Karpas-422 (cell line): Measurements from ENCODE around the gene ADGRL2. TPM values are rescaled to one million over a fixed set of nuclear protein-coding genes. Genes with fewer than 3 reads are reported as not detected.

Experiments used
- DNase-seq: peaks from one replicate; pipeline ENCODE4 v3.0.0-alpha.2; 2015
- H2AFZ ChIP-seq: fragments of 200-600 bp; sonication (generic); 2 replicates; pipeline ENCODE4 v1.6.1; 2014; ENCODE audit warnings: antibody characterized with exemption, low read length, mixed read lengths
- H3K27ac ChIP-seq: fragments of 200-600 bp; sonication (generic); 2 replicates; pipeline ENCODE4 v1.5.1; 2014; ENCODE audit warnings: mild to moderate bottlenecking, low read length, moderate library complexity
- H3K27me3 ChIP-seq: fragments of 200-600 bp; sonication (generic); 2 replicates; pipeline ENCODE4 v1.6.1; 2014; ENCODE audit warnings: low read length, mixed read lengths
- H3K36me3 ChIP-seq: fragments of 200-600 bp; sonication (generic); 2 replicates; pipeline ENCODE4 v1.6.1; 2014; ENCODE audit warnings: low read length, mixed read lengths; ENCODE audit not compliant: insufficient read depth
- H3K4me1 ChIP-seq: fragments of 200-600 bp; sonication (generic); 2 replicates; pipeline ENCODE4 v1.6.1; 2014; ENCODE audit warnings: mild to moderate bottlenecking, low read length, mixed read lengths
- H3K4me2 ChIP-seq: fragments of 200-600 bp; sonication (generic); 2 replicates; pipeline ENCODE4 v1.6.1; 2014; ENCODE audit warnings: low read length, low read depth, mild to moderate bottlenecking; ENCODE audit not compliant: poor library complexity, severe bottlenecking
- H3K4me3 ChIP-seq: fragments of 200-600 bp; sonication (generic); 2 replicates; pipeline ENCODE4 v1.5.1; 2014; ENCODE audit warnings: mild to moderate bottlenecking, antibody characterized with exemption, low read length, mixed read lengths
- H3K79me2 ChIP-seq: fragments of 200-600 bp; sonication (generic); 2 replicates; pipeline ENCODE4 v1.6.1; 2014; ENCODE audit warnings: mild to moderate bottlenecking, low read length, mixed read lengths
- H3K9ac ChIP-seq: fragments of 200-600 bp; sonication (generic); 2 replicates; pipeline ENCODE4 v1.6.0; 2014; ENCODE audit warnings: low read length
- H3K9me2 ChIP-seq: fragments of 200-600 bp; sonication (generic), shearing (Covaris generic); replicated peaks from 2 replicates; pipeline ENCODE4 v1.6.0; 2014; ENCODE audit warnings: mild to moderate bottlenecking, low read length, moderate library complexity; ENCODE audit not compliant: insufficient read depth
- H3K9me3 ChIP-seq: fragments of 300-700, 200-600 bp; sonication (generic); 2 replicates; pipeline ENCODE4 v1.6.1; 2014; ENCODE audit warnings: low read length, mixed read lengths
- H4K20me1 ChIP-seq: fragments of 200-600 bp; sonication (generic); 2 replicates; pipeline ENCODE4 v1.6.1; 2014; ENCODE audit warnings: mild to moderate bottlenecking, antibody characterized with exemption, low read length, low read depth; ENCODE audit not compliant: insufficient read depth
- total RNA-seq: library from RNA; depleted of rRNA; stranded (reverse); fragments of >200 nt; shearing (Covaris generic); gene quantifications from 2 replicates; pipeline ENCODE4 v1.2.3, GENCODE V29; 2014; ENCODE audit warnings: low replicate concordance

ADGRL2 gene
- total RNA-seq, 1 experiment from 2014 or later = not detected

- no peak overlapping the region for H3K4me3 ChIP-seq
- no peaks in the 10 kb centered on the region for H4K20me1 ChIP-seq
- H3K36me3 ChIP-seq = no peaks in the 10 kb centered on the region
- H3K27me3 ChIP-seq = no peaks in the 10 kb centered on the region
- H3K4me2 ChIP-seq = no peak overlapping the region
- H3K4me1 ChIP-seq = no peaks in the 10 kb centered on the region
- H3K9me2 ChIP-seq = no peaks in the 10 kb centered on the region
- H3K9me3 ChIP-seq = 0 out of 2 replicates have a peak, but pooled peaks cover 4% of the 10 kb centered on the region
- no peaks in the 10 kb centered on the region for H3K79me2 ChIP-seq
- H3K27ac ChIP-seq = no peak overlapping the region
- no peak overlapping the region for H3K9ac ChIP-seq
- H2AFZ ChIP-seq = no peak overlapping the region
- no peak for DNase-seq
Measured at GRCh38 chr1:81974883-81975555, 174.3 kb downstream of the ADGRL2 start.

DNA sequence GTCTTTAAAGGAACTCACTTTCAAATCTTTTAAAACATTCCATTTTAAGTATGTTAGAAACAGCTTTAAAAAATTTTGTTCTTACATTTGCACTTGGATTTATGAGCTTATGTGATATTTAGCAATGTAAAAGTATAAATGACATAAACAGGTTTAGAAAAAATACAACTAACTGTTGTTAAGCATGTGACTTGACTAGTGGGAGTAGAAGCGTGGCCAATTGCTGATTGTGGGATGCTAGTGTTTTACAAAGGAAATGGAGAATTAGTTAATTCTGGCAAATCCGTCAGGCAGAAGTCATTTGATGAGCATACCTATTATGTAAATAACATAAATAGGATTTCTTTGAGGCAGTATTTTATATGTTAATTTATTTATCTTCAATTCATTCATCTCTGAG is 175.8 kb downstream of the ADGRL2 start:
- Histone ChIP-seq H3K4me2 (no peak overlapping the region), H2AFZ (no peak overlapping the region), H3K79me2 (no peaks in the 10 kb centered on the region), H3K27ac (no peak overlapping the region), H4K20me1 (no peaks in the 10 kb centered on the region), H3K36me3 (no peaks in the 10 kb centered on the region), H3K9ac (no peak overlapping the region), H3K4me1 (no peaks in the 10 kb centered on the region), H3K9me3 (0 out of 2 replicates have a peak, but pooled peaks cover 4% of the 10 kb centered on the region), H3K4me3 (no peak overlapping the region), H3K27me3 (no peaks in the 10 kb centered on the region), H3K9me2 (no peaks in the 10 kb centered on the region)
- no peak for DNase-seq

DNA sequence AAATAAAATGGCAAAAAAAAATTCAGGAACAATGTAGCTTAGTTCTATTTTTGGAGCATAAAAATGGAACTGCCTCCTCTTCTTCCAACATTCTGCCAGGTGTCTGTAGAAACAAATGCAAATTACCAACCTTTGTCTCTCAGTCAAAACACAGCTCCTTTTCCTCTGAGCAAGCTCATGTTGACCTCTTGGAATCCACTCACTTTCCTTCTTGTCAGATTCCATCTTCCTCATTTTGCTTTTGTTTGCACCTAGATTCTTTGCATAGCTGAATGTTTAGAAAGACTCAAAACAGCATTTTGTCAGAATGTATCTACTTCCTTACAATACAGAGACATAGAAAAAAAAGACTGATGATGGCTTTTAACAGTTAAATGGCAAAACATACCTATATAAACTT is 178.2 kb downstream of the ADGRL2 start:
- Histone ChIP-seq H3K79me2 (no peaks in the 10 kb centered on the region), H3K27ac (no peak overlapping the region), H3K4me1 (no peaks in the 10 kb centered on the region), H3K4me3 (no peak overlapping the region), H3K4me2 (no peak overlapping the region), H3K27me3 (no peaks in the 10 kb centered on the region), H3K36me3 (no peaks in the 10 kb centered on the region), H3K9ac (no peak overlapping the region), H3K9me2 (no peaks in the 10 kb centered on the region), H2AFZ (no peak overlapping the region), H4K20me1 (no peaks in the 10 kb centered on the region), H3K9me3 (0 out of 2 replicates have a peak, but pooled peaks cover 4% of the 10 kb centered on the region)
- DNase-seq = no peak

DNA sequence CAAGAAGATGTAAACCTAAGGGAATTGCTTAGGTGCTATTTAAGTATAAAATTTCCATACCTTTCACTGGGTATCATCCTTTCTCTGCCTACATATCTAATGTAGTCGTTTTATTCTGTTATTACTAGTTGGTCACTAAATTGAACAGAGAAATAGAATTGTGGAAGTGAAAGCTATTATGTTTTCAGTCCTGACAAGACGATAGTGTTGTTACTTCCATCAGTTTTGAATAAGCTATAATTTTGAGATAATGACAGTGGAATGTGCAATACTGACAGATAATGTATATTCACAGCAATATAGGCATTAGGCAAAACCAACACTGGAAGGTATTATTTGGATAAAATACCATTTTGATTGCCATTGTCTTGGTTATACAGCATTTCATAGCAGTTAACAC is 181.8 kb downstream of the ADGRL2 start:
- no peaks in the 10 kb centered on the region for H3K27me3 ChIP-seq
- no peaks in the 10 kb centered on the region for H3K36me3 ChIP-seq
- no peak overlapping the region for H3K4me3 ChIP-seq
- H4K20me1 ChIP-seq = no peaks in the 10 kb centered on the region
- H3K4me2 ChIP-seq = no peak overlapping the region
- H3K9me2 ChIP-seq = no peaks in the 10 kb centered on the region
- no peak overlapping the region for H3K27ac ChIP-seq
- no peak overlapping the region for H2AFZ ChIP-seq
- no peak overlapping the region for H3K9ac ChIP-seq
- DNase-seq = no peak
- no peaks in the 10 kb centered on the region for H3K9me3 ChIP-seq
- no peaks in the 10 kb centered on the region for H3K79me2 ChIP-seq
- H3K4me1 ChIP-seq = no peaks in the 10 kb centered on the region

DNA sequence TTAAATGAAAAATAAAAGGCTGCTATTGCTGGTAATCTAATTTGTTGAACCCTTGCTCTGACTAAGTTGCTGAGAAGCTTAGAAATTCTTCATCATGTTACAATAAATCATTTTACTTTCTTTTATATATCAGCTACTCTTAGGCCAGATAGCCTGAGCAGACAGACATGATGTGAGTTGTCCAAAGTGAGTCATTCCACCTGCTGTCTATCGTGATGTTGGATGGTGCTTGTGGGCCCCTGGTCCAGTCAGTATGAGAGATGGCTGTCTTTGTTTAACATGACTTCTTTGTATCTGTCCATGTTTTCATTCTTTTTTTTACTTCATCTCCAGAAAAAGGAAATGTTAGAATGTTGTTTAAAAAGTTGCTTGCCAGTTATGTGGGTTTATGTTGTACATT is 188.8 kb downstream of the ADGRL2 start:
- no peaks in the 10 kb centered on the region for H3K4me1 ChIP-seq
- H3K36me3 ChIP-seq = no peaks in the 10 kb centered on the region
- H2AFZ ChIP-seq = no peak overlapping the region
- H3K4me3 ChIP-seq = no peak overlapping the region
- H3K9me3 ChIP-seq = no peaks in the 10 kb centered on the region; the same call in 1 of the 2 replicates
- DNase-seq = no peak
- no peaks in the 10 kb centered on the region for H3K9me2 ChIP-seq
- H3K27me3 ChIP-seq = no peaks in the 10 kb centered on the region
- H3K9ac ChIP-seq = no peak overlapping the region
- H3K27ac ChIP-seq = no peak overlapping the region
- H4K20me1 ChIP-seq = no peaks in the 10 kb centered on the region
- H3K79me2 ChIP-seq = no peaks in the 10 kb centered on the region
- no peak overlapping the region for H3K4me2 ChIP-seq

GRCh38 chr1:81990241-81990640 is 189.5 kb downstream of the ADGRL2 start:
- no peak overlapping the region for H3K9ac ChIP-seq
- H3K36me3 ChIP-seq = no peaks in the 10 kb centered on the region

GRCh38 chr1:81998165-81998564 is 197.4 kb downstream of the ADGRL2 start:
- Histone ChIP-seq H3K9me2 (no peaks in the 10 kb centered on the region), H3K4me2 (no peak overlapping the region), H3K9me3 (no peaks in the 10 kb centered on the region), H3K27ac (no peak overlapping the region), H3K79me2 (no peaks in the 10 kb centered on the region), H4K20me1 (no peaks in the 10 kb centered on the region), H2AFZ (no peak overlapping the region), H3K4me1 (no peaks in the 10 kb centered on the region), H3K27me3 (no peaks in the 10 kb centered on the region), H3K36me3 (no peaks in the 10 kb centered on the region), H3K9ac (no peak overlapping the region), H3K4me3 (no peak overlapping the region)
- DNase-seq = no peak

More at GRCh38 chr1:81990241-81990640, 189.5 kb downstream of the ADGRL2 start:
- Histone ChIP-seq H3K4me3 (no peak overlapping the region), H3K9me3 (no peaks in the 10 kb centered on the region; the same call in 1 of the 2 replicates), H3K9me2 (no peaks in the 10 kb centered on the region), H3K4me1 (no peaks in the 10 kb centered on the region), H2AFZ (no peak overlapping the region), H3K27ac (no peak overlapping the region), H3K4me2 (no peak overlapping the region), H3K27me3 (no peaks in the 10 kb centered on the region), H3K79me2 (no peaks in the 10 kb centered on the region), H4K20me1 (no peaks in the 10 kb centered on the region)
- no peak for DNase-seq

DNA sequence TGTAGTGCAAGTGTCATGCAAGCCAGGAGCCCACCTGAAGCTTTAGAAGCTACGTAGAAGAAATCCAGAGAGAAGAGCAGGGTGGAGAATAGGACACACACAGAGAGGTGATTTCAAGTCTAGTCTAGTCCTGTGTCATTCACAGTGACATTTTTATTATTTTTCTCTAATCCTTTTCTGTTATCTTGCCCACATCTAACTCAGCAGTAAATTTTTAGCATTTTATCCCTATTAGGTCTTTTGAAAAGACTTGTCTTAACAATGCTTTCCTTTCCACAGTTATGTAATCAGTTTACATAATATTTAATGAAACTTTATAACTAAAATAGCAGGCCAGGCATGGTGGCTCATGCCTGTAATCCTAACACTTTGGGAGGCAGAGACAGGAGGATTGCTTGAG is 198.6 kb downstream of the ADGRL2 start:
- Histone ChIP-seq H2AFZ (no peak overlapping the region), H3K9ac (no peak overlapping the region), H3K4me3 (no peak overlapping the region), H3K4me1 (no peaks in the 10 kb centered on the region), H3K79me2 (no peaks in the 10 kb centered on the region), H3K4me2 (no peak overlapping the region), H4K20me1 (no peaks in the 10 kb centered on the region), H3K36me3 (no peaks in the 10 kb centered on the region), H3K27ac (no peak overlapping the region), H3K9me2 (no peaks in the 10 kb centered on the region), H3K27me3 (no peaks in the 10 kb centered on the region), H3K9me3 (no peaks in the 10 kb centered on the region)
- DNase-seq = no peak
